GM18868 (cell line): ENCODE results near the gene SH2D6.

ENCODE experiments used
- ATAC-seq: cut with Tn5 transposase; IDR thresholded peaks from one replicate; pipeline ENCODE4 v1.9.1; 2021; ENCODE audit warnings: mild to moderate bottlenecking, moderate library complexity; ENCODE audit not compliant: unreplicated experiment

The SH2D6 gene

DNA sequence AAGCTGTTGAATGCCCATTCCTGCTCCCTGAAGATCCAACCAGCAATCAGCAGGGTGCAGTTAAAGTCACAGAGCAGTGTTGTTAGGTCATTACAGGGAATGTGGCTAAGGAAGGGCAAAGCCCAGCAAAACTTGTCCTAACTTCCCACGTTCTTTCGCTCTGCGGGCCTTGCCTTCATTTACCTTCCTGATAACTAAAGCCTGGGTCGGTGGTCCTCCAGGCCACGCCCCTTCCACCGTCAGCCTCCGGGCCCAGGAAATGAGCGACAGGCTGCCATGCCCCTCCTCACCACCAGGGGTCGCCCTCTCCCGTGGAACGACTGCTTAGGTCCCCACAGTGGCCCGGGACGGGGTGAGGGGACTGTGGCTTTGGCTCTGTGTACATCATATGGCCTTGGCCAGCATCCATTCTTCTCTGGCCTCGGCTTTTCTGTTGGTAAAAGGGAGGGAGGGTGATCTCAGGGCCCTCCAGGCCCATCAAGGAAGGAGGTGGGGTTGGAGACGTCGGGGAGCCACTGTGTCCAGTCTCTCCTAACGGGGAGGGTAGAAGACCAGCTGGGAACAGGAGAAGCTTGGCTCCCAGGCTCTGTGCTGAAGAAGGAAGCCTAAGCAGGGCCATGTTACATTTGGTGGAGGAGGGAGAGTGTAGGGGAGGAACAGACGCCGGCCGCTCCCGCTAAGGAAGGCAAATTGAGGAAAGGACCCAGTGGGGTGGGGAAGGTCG lies 2.2 kb downstream of the SH2D6 start:
- peak; percentile 62 for ATAC-seq

DNA sequence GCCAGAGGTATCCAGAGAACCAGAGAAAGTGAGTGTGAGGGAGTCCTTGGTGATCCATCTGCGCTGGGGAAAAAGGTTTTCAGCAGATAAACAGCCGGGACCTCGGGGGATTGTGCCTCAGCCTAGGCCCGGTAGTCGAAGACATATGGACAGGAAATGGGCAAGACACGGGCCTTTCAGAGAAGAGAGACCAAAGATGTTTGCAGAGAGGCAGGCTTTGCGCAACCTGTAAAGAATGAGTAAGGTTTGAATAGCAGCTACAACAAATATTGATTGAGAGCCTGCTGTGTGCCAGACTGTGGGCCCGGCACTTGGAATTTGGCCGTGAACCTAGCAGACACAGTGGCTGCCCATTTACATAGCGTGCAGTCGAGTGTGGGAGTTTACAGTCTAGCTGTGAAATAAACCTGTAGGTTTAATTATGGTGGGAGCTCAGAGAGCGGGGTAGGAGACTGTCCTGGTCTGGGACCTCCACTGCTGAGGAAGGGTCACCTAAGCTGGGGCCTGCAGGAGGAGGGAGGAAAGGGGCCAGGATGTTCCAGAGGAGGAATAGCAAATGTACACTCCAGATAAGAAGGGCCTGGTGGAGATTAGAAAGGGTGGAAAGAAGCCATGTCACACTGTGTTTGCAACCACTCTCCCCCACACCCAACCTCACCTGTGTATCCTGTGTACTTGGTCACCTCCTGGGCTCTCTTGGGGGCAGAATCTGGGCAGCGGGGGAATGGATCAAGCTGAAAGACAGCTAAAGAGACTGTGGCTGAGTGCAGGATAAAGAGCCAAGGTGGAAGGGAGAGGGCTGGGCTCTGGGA lies 3.0 kb downstream of the SH2D6 start:
- no peak for ATAC-seq

GRCh38 chr2:85422072-85422457 lies 3.6 kb downstream of the SH2D6 start:
- ATAC-seq: no peak

DNA sequence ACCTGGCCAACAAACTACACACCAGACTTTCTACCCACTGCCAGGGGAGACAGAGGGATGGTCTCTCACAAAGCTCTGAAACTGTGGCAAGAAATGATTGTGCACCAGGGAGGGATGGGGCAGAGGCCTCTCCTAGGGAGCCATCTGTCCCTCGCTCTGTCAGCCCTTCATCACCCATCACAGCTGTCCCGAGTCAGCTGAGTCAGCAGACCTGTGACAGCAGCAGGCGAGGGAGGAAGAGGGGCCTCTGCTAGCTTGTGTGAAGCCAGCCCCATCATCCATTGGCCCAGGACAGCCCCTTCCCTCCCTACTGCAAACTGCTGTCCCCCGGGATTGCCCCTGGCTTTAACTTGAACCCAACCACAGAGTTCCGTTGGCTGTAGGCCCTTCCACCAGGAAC lies 5.0 kb downstream of the SH2D6 start:
- no peak for ATAC-seq

DNA sequence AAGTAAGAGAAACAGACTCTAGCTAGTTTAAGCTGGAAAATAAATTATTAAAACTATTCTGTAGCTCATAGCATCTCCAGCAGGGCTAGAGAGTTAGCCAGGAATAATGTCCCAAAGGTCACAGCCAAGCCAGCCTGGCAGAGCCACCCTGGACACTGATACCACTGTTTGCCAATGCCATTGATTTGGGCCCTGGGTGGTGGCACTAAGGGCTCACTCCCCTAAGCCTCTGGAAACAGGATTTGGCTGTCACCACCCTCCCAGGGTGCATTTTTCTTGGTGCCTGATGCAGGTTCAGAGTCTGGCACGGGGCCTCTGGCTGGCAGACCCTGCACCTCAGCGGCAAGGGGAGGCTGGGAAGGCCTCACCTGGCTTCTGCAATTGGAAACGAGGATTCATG lies 7.1 kb downstream of the SH2D6 start:
- no peak for ATAC-seq

GRCh38 chr2:85427300-85427835 lies 8.9 kb downstream of the SH2D6 start:
- no peak for ATAC-seq

- no peak for ATAC-seq
Measured at GRCh38 chr2:85428343-85428881, 9.9 kb downstream of the SH2D6 start.

- ATAC-seq: no peak
Measured at GRCh38 chr2:85429213-85429923, 10.9 kb downstream of the SH2D6 start.

- no peak for ATAC-seq
Measured at GRCh38 chr2:85429924-85430289, 11.4 kb downstream of the SH2D6 start.

- ATAC-seq: no peak
Measured at GRCh38 chr2:85430752-85431569, 12.4 kb downstream of the SH2D6 start.

DNA sequence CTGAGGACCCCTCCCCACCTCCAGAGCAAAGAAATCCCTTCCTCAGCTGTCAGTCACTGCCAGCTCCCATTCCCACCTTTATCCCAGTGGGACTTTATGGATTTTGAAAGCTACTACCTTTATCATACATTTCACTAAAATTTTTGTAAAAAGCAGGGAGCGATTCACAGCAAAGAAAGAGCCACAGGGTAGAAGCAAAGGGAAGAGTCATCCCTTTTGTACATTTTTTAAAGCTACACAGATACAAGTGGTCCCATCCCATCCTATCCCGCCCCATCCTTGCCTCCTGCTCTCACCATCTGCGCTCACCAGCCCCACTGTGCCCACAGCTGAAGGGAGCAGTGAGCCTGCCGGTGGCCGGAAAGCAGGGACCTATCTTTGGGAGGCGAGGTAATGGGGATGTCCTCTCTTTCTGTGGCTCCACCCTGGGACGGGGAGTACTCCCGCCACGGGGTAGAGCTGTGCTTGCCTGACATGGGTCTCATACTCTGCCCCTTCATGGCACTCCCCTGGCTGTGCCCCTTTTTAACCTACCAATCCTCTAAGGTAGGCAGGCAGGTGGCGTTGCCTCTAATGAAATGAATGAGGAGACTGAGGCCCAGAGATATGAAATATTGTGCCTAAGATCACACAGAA lies 13.2 kb downstream of the SH2D6 start:
- no peak for ATAC-seq

- ATAC-seq: no peak
Measured at GRCh38 chr2:85433511-85434089, 15.1 kb downstream of the SH2D6 start.

- no peak for ATAC-seq
Measured at GRCh38 chr2:85434696-85435095, 16.2 kb downstream of the SH2D6 start.

GRCh38 chr2:85435220-85435958 lies 16.9 kb downstream of the SH2D6 start:
- ATAC-seq: no peak

DNA sequence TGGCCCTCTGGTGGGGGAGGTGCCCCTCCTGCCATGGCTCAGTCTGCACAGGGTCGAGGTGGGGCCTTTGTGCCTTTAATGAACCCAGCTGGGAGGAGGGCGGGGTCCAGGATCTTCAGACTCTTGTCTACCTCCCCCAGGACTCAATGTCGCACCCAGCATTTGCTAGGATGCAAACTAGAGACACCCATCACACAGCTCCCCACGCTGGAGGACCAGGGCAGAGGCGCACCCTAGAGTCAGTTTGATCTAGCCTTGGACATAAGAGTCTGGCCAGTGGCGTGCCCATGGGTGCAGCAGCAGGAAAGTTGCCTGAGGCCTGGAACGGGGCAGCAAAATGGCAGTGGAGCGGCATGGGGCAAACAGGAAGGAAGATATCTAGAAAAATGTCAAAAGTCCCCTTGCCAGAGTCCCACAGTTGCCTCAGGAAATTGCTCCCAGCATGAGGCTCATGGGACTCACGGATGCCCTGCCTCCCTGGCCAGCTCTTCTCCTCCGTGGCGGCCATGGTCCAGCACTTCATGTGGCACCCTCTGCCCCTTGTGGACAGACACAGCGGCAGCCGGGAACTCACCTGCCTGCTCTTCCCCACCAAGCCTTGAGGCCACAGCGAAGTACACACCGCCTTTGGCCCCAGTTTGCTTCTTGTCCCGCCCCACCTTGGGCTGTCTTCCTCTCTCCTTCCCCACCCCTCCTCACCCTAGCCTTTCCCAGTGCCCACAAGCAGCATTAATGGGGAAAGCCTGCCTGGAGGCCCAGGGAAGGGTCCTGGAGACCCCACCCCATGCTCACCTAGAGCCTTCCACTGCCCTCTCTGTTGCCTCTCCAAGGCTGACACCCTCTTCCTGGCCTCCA lies 17.7 kb downstream of the SH2D6 start:
- no peak for ATAC-seq

- ATAC-seq: no peak
Measured at GRCh38 chr2:85436836-85437487, 18.4 kb downstream of the SH2D6 start.

- ATAC-seq: peak; percentile 86
Measured at GRCh38 chr2:85437488-85438200, 19.1 kb downstream of the SH2D6 start.
